ENCODE data around the gene TFAM.

DNA sequence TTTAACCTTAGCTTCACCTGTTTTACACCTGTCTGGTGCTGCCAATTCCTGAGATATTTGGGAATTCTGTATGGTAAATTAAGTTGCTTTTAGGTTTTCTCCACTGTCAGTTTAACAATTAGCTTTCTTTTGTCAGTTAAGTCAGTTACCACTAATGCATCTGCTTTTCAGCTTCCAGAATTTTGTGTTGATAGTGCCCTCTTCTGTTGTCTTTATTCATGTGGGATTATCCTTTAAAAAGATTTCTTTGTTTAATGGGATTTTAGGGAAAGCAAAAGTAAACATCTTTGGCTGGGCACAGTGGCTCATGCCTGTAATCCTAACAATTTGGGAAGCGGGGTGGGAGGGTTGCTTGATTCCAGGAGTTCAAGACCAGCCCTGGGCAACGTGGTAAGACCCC lies 8.1 kb downstream of the TFAM start:
- TF ChIP-seq, protein P1, sequence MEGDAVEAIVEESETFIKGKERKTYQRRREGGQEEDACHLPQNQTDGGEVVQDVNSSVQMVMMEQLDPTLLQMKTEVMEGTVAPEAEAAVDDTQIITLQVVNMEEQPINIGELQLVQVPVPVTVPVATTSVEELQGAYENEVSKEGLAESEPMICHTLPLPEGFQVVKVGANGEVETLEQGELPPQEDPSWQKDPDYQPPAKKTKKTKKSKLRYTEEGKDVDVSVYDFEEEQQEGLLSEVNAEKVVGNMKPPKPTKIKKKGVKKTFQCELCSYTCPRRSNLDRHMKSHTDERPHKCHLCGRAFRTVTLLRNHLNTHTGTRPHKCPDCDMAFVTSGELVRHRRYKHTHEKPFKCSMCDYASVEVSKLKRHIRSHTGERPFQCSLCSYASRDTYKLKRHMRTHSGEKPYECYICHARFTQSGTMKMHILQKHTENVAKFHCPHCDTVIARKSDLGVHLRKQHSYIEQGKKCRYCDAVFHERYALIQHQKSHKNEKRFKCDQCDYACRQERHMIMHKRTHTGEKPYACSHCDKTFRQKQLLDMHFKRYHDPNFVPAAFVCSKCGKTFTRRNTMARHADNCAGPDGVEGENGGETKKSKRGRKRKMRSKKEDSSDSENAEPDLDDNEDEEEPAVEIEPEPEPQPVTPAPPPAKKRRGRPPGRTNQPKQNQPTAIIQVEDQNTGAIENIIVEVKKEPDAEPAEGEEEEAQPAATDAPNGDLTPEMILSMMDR (conservative IDR thresholded peaks at IDR 0.05; ENCODE audit: low read length) = no peak
- TF ChIP-seq EZH2phosphoT487 (IDR thresholded peaks at IDR 0.05; ENCODE audit: borderline replicate concordance, low read depth, low read length) = no peak

All from OCI-LY7 (cell line).